ENCODE results near the gene BRWD1.

Gene BRWD1

GRCh38 chr21:39348355-39349210 lies 35.2 kb upstream of the BRWD1 start, which contains the start of gene HMGN1:
TSS of gene HMGN1 (minus strand) at chr21:39349088. CDS start at chr21:39348917, 171 bp downstream.
- peak within 1 kb of the TSS; percentile 99 for H3K9ac ChIP-seq (ENCODE audit: low read depth, low read length)
- no peaks in the 10 kb centered on the region for H3K27me3 ChIP-seq (ENCODE audit: insufficient read depth, low read length, poor library complexity)
- DNase-seq: peak; percentile 91
- peaks cover 47% of the 10 kb centered on the region for H3K36me3 ChIP-seq (ENCODE audit: insufficient read depth, low read length)
- H2AFZ ChIP-seq (ENCODE audit: low read depth, low read length): peak within 1 kb of the TSS; percentile 99
- H3K4me3 ChIP-seq (ENCODE audit: low read depth in 1 of 2, low read length in 2 of 2): peak within 1 kb of the TSS; percentile 88 to 97
- no peaks in the 10 kb centered on the region for H3K9me3 ChIP-seq (ENCODE audit: insufficient read depth, low read length, severe bottlenecking)
- H3K4me2 ChIP-seq (ENCODE audit: insufficient read depth, low read length): peak within 1 kb of the TSS; percentile 81
- H4K20me1 ChIP-seq (ENCODE audit: insufficient read depth, low read length): peaks cover 37% of the 10 kb centered on the region
- TF ChIP-seq CTCF (IDR thresholded peaks at IDR 0.05; ENCODE audit: borderline replicate concordance, extremely low read depth, low read length, poor library complexity, severe bottlenecking): no peak
- TF ChIP-seq EZH2 (IDR thresholded peaks at IDR 0.05; ENCODE audit: borderline replicate concordance, low read depth, low read length, severe bottlenecking): no peak
- peak within 1 kb of the TSS; percentile 100 for H3K27ac ChIP-seq (ENCODE audit: low read length)
- peaks cover 61% of the 10 kb centered on the region for H3K79me2 ChIP-seq (ENCODE audit: insufficient read depth, low read length)
- peaks cover 44% of the 10 kb centered on the region for H3K4me1 ChIP-seq (ENCODE audit: insufficient read depth, low read length)
- ATAC-seq (ENCODE audit: insufficient read depth, low read depth): peak; percentile 58

GRCh38 chr21:39348040-39348354 lies 34.6 kb upstream of the BRWD1 start:
- no peaks in the 10 kb centered on the region for H3K27me3 ChIP-seq (ENCODE audit: insufficient read depth, low read length, poor library complexity)
- no peak for DNase-seq
- H3K4me3 ChIP-seq (ENCODE audit: low read depth in 1 of 2, low read length in 2 of 2): peak overlapping the region; percentile 88 to 97
- H3K9ac ChIP-seq (ENCODE audit: low read depth, low read length): peak overlapping the region; percentile 96
- TF ChIP-seq CTCF (IDR thresholded peaks at IDR 0.05; ENCODE audit: borderline replicate concordance, extremely low read depth, low read length, poor library complexity, severe bottlenecking) (no peak), EZH2 (IDR thresholded peaks at IDR 0.05; ENCODE audit: borderline replicate concordance, low read depth, low read length, severe bottlenecking) (no peak)
- ATAC-seq (ENCODE audit: insufficient read depth, low read depth): peak; percentile 0; the same call in 1 of the 3 replicates
- peak overlapping the region; percentile 81 for H3K4me2 ChIP-seq (ENCODE audit: insufficient read depth, low read length)
- H3K9me3 ChIP-seq (ENCODE audit: insufficient read depth, low read length, severe bottlenecking): no peaks in the 10 kb centered on the region
- H3K4me1 ChIP-seq (ENCODE audit: insufficient read depth, low read length): peaks cover 44% of the 10 kb centered on the region
- peaks cover 41% of the 10 kb centered on the region for H4K20me1 ChIP-seq (ENCODE audit: insufficient read depth, low read length)
- peaks cover 64% of the 10 kb centered on the region for H3K79me2 ChIP-seq (ENCODE audit: insufficient read depth, low read length)
- peak overlapping the region; percentile 95 for H3K27ac ChIP-seq (ENCODE audit: low read length)
- H3K36me3 ChIP-seq (ENCODE audit: insufficient read depth, low read length): peaks cover 53% of the 10 kb centered on the region
- peak overlapping the region; percentile 77 for H2AFZ ChIP-seq (ENCODE audit: low read depth, low read length)

- Histone ChIP-seq H3K36me3 (ENCODE audit: insufficient read depth, low read length) (peaks cover 54% of the 10 kb centered on the region), H3K27ac (ENCODE audit: low read length) (peak overlapping the region; percentile 95), H4K20me1 (ENCODE audit: insufficient read depth, low read length) (peaks cover 41% of the 10 kb centered on the region), H3K4me1 (ENCODE audit: insufficient read depth, low read length) (peaks cover 44% of the 10 kb centered on the region), H3K79me2 (ENCODE audit: insufficient read depth, low read length) (peaks cover 64% of the 10 kb centered on the region), H3K4me3 (ENCODE audit: low read depth in 1 of 2, low read length in 2 of 2) (peak overlapping the region; percentile 88 to 97), H2AFZ (ENCODE audit: low read depth, low read length) (no peak overlapping the region), H3K4me2 (ENCODE audit: insufficient read depth, low read length) (peak overlapping the region; percentile 81), H3K9me3 (ENCODE audit: insufficient read depth, low read length, severe bottlenecking) (no peaks in the 10 kb centered on the region), H3K27me3 (ENCODE audit: insufficient read depth, low read length, poor library complexity) (no peaks in the 10 kb centered on the region), H3K9ac (ENCODE audit: low read depth, low read length) (peak overlapping the region; percentile 96)
- TF ChIP-seq EZH2 (IDR thresholded peaks at IDR 0.05; ENCODE audit: borderline replicate concordance, low read depth, low read length, severe bottlenecking) (no peak), CTCF (IDR thresholded peaks at IDR 0.05; ENCODE audit: borderline replicate concordance, extremely low read depth, low read length, poor library complexity, severe bottlenecking) (no peak)
- DNase-seq (no peak), ATAC-seq (ENCODE audit: insufficient read depth, low read depth) (no peak)
Observed at GRCh38 chr21:39347537-39347936, 34.1 kb upstream of the BRWD1 start.
